ENCODE measurements around the gene FAM3B.

The FAM3B gene

DNA sequence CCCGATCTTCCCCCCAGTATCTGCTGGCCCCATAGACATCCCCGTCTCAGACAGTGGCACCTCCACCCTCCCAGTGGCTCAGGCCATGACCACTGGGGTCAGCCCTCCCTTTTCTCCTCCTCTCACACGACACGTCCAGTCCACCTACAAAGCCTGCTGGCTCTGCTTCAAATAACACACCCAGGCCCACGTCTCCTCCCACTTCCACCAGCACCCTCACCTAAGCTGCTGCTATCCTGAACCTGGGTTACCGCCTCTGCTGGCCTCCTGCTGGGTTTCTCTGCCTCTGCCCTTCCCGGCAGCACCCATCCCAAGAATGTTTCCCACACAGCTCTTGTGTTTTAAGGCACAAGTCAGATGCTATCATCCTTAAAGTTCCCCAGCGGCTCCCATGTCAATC lies 71.2 kb downstream of the FAM3B start:
- DNase-seq (ENCODE audit: low read depth in 1 of 2, low spot score in 1 of 2) = no peak
- TF ChIP-seq POLR2AphosphoS5 (IDR thresholded peaks at IDR 0.05; ENCODE audit: low read depth) = no peak
- Histone ChIP-seq H3K27ac (replicated peaks) (no peak overlapping the region), H3K27me3 (ENCODE audit: insufficient read depth, poor library complexity, severe bottlenecking) (no peaks in the 10 kb centered on the region), H3K4me3 (replicated peaks; ENCODE audit: insufficient read depth, low read length) (no peak overlapping the region)

GRCh38 chr21:41388259-41388658 lies 71.7 kb downstream of the FAM3B start:
- no peak for DNase-seq (ENCODE audit: low read depth in 1 of 2, low spot score in 1 of 2)

GRCh38 chr21:41390043-41390639 lies 73.5 kb downstream of the FAM3B start:
- Histone ChIP-seq H3K27ac (replicated peaks) (no peak overlapping the region), H3K4me3 (replicated peaks; ENCODE audit: insufficient read depth, low read length) (no peak overlapping the region), H3K27me3 (ENCODE audit: insufficient read depth, poor library complexity, severe bottlenecking) (no peaks in the 10 kb centered on the region)
- DNase-seq (ENCODE audit: low read depth in 1 of 2, low spot score in 1 of 2) = no peak
- TF ChIP-seq CTCF (IDR thresholded peaks at IDR 0.05; ENCODE audit: insufficient read depth, low read length) (no peak), SPI1 (IDR thresholded peaks at IDR 0.05; ENCODE audit: borderline replicate concordance, low read depth) (no peak), POLR2AphosphoS5 (IDR thresholded peaks at IDR 0.05; ENCODE audit: low read depth) (no peak), GABPA (IDR thresholded peaks at IDR 0.05; ENCODE audit: low read depth) (no peak)
- TF ChIP-seq, protein P1, sequence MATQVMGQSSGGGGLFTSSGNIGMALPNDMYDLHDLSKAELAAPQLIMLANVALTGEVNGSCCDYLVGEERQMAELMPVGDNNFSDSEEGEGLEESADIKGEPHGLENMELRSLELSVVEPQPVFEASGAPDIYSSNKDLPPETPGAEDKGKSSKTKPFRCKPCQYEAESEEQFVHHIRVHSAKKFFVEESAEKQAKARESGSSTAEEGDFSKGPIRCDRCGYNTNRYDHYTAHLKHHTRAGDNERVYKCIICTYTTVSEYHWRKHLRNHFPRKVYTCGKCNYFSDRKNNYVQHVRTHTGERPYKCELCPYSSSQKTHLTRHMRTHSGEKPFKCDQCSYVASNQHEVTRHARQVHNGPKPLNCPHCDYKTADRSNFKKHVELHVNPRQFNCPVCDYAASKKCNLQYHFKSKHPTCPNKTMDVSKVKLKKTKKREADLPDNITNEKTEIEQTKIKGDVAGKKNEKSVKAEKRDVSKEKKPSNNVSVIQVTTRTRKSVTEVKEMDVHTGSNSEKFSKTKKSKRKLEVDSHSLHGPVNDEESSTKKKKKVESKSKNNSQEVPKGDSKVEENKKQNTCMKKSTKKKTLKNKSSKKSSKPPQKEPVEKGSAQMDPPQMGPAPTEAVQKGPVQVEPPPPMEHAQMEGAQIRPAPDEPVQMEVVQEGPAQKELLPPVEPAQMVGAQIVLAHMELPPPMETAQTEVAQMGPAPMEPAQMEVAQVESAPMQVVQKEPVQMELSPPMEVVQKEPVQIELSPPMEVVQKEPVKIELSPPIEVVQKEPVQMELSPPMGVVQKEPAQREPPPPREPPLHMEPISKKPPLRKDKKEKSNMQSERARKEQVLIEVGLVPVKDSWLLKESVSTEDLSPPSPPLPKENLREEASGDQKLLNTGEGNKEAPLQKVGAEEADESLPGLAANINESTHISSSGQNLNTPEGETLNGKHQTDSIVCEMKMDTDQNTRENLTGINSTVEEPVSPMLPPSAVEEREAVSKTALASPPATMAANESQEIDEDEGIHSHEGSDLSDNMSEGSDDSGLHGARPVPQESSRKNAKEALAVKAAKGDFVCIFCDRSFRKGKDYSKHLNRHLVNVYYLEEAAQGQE (IDR thresholded peaks at IDR 0.05; ENCODE audit: insufficient replicate concordance, low read depth) = no peak

More at GRCh38 chr21:41388259-41388658, 71.7 kb downstream of the FAM3B start:
- Histone ChIP-seq H3K27ac (replicated peaks) (no peak overlapping the region), H3K27me3 (ENCODE audit: insufficient read depth, poor library complexity, severe bottlenecking) (no peaks in the 10 kb centered on the region), H3K4me3 (replicated peaks; ENCODE audit: insufficient read depth, low read length) (no peak overlapping the region)
- TF ChIP-seq CTCF (IDR thresholded peaks at IDR 0.05; ENCODE audit: insufficient read depth, low read length) (no peak), POLR2AphosphoS5 (IDR thresholded peaks at IDR 0.05; ENCODE audit: low read depth) (no peak), SPI1 (IDR thresholded peaks at IDR 0.05; ENCODE audit: borderline replicate concordance, low read depth) (no peak), GABPA (IDR thresholded peaks at IDR 0.05; ENCODE audit: low read depth) (no peak)
- TF ChIP-seq, protein P1 (IDR thresholded peaks at IDR 0.05; ENCODE audit: insufficient replicate concordance, low read depth) = no peak

- Histone ChIP-seq H3K27me3 (ENCODE audit: insufficient read depth, poor library complexity, severe bottlenecking) (no peaks in the 10 kb centered on the region), H3K27ac (replicated peaks) (no peak overlapping the region), H3K4me3 (replicated peaks; ENCODE audit: insufficient read depth, low read length) (no peak overlapping the region)
- DNase-seq (ENCODE audit: low read depth in 1 of 2, low spot score in 1 of 2) = no peak
- no peak for TF ChIP-seq CTCF (IDR thresholded peaks at IDR 0.05; ENCODE audit: insufficient read depth, low read length)
- TF ChIP-seq SPI1 (IDR thresholded peaks at IDR 0.05; ENCODE audit: borderline replicate concordance, low read depth) = no peak
- TF ChIP-seq GABPA (IDR thresholded peaks at IDR 0.05; ENCODE audit: low read depth) = no peak
- TF ChIP-seq, protein P1 (IDR thresholded peaks at IDR 0.05; ENCODE audit: insufficient replicate concordance, low read depth) = no peak
- no peak for TF ChIP-seq POLR2AphosphoS5 (IDR thresholded peaks at IDR 0.05; ENCODE audit: low read depth)
These were observed 77.4 kb downstream of the FAM3B start for GRCh38 chr21:41393876-41394465.
